Measurements from ENCODE around the gene DNAH8.

The DNAH8 gene

DNA sequence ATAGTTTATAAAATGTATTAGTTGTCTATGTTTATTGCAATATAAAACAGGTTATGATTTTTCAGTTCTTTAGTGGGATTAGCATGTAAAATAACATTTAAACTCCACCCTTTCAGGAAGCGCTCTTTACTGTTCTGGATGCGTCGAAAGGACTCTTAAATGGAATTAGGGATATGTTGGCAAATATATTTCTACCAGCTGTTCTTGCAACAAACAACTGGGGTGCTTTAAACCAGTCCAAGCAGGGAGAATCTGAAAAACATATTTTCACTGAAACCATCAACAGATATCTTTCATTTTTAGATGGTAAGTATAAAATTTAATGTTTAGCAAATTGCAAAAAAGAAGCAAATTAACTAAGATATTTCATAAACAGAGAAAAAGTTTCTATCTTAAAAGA is 21.8 kb downstream of the DNAH8 start:
- Histone ChIP-seq H3K79me1 (ENCODE audit: low read length) (no peaks in the 10 kb centered on the region), H3K27ac (ENCODE audit: low read depth, low read length) (no peak overlapping the region), H4K91ac (ENCODE audit: low read depth, low read length) (no peak overlapping the region), H2BK12ac (ENCODE audit: low read length) (no peak overlapping the region), H3K9me3 (ENCODE audit: insufficient read depth, low read depth, low read length) (no peaks in the 10 kb centered on the region), H3K36me3 (ENCODE audit: control insufficient read depth in 1 of 2, insufficient read depth in 2 of 2, low read length in 2 of 2) (no peaks in the 10 kb centered on the region), H3K4me1 (ENCODE audit: control insufficient read depth in 1 of 2, insufficient read depth in 2 of 2, low read length in 2 of 2) (no peaks in the 10 kb centered on the region), H2AFZ (ENCODE audit: insufficient read depth, low read length, poor library complexity) (no peak overlapping the region), H3K9ac (ENCODE audit: low read length) (no peak overlapping the region), H2AK5ac (ENCODE audit: low read length) (no peak overlapping the region), H4K12ac (ENCODE audit: low read depth, low read length) (no peak overlapping the region), H3K27me3 (ENCODE audit: insufficient read depth, low read length) (no peaks in the 10 kb centered on the region), H4K8ac (ENCODE audit: low read depth, low read length) (no peak overlapping the region), H3K14ac (ENCODE audit: low read length) (no peak overlapping the region), H3K79me2 (ENCODE audit: control insufficient read depth, insufficient read depth, low read length, poor library complexity) (no peaks in the 10 kb centered on the region), H3K4ac (ENCODE audit: low read depth, low read length) (no peak overlapping the region), H3K23ac (ENCODE audit: low read length) (no peak overlapping the region), H3K4me2 (ENCODE audit: low read length) (no peak overlapping the region), H3K4me3 (ENCODE audit: low read depth, low read length) (no peak overlapping the region), H2BK120ac (ENCODE audit: insufficient read depth, low read length, poor library complexity) (no peak overlapping the region), H2BK5ac (ENCODE audit: low read depth, low read length, poor library complexity) (no peak overlapping the region), H3K18ac (ENCODE audit: low read length) (no peak overlapping the region)
- no CpG with 5 or more reads among the region's 3 CpGs for WGBS (ENCODE audit: extremely low coverage, insufficient coverage, insufficient read length)
- no peak for DNase-seq

DNA sequence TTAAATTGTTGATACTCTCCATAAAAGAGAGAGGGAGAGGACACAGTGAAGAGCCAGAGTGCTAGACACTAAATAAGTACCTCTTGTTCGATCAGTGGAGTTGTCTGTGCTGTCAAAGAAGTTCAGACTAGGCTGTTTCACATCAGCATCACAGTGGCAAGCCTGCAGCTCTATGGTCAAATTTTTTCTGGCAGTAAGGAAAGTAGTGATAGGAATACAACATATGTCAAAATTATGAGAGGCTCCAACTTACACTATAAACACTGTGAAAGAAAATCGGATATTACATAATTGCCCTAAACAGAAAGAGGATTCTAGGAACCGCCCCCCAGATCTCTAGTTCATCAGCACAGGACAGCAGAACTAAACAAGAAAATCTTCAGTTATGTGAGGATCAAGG is 23.1 kb downstream of the DNAH8 start:
- no peak overlapping the region for H3K4me2 ChIP-seq (ENCODE audit: low read length)
- H3K4me3 ChIP-seq (ENCODE audit: low read depth, low read length) = no peak overlapping the region
- no peaks in the 10 kb centered on the region for H3K9me3 ChIP-seq (ENCODE audit: insufficient read depth, low read depth, low read length)
- no peaks in the 10 kb centered on the region for H3K4me1 ChIP-seq (ENCODE audit: control insufficient read depth in 1 of 2, insufficient read depth in 2 of 2, low read length in 2 of 2)
- no peak overlapping the region for H3K23ac ChIP-seq (ENCODE audit: low read length)
- no peak for DNase-seq
- H3K14ac ChIP-seq (ENCODE audit: low read length) = no peak overlapping the region
- H3K79me2 ChIP-seq (ENCODE audit: control insufficient read depth, insufficient read depth, low read length, poor library complexity) = no peaks in the 10 kb centered on the region
- H3K4ac ChIP-seq (ENCODE audit: low read depth, low read length) = no peak overlapping the region
- no peaks in the 10 kb centered on the region for H3K79me1 ChIP-seq (ENCODE audit: low read length)
- H4K12ac ChIP-seq (ENCODE audit: low read depth, low read length) = no peak overlapping the region
- H2AFZ ChIP-seq (ENCODE audit: insufficient read depth, low read length, poor library complexity) = no peak overlapping the region
- no peak overlapping the region for H2BK12ac ChIP-seq (ENCODE audit: low read length)
- no peak overlapping the region for H4K8ac ChIP-seq (ENCODE audit: low read depth, low read length)
- no peak overlapping the region for H2AK5ac ChIP-seq (ENCODE audit: low read length)
- no peak overlapping the region for H4K91ac ChIP-seq (ENCODE audit: low read depth, low read length)
- H3K9ac ChIP-seq (ENCODE audit: low read length) = no peak overlapping the region
- H3K36me3 ChIP-seq (ENCODE audit: control insufficient read depth in 1 of 2, insufficient read depth in 2 of 2, low read length in 2 of 2) = no peaks in the 10 kb centered on the region
- H2BK5ac ChIP-seq (ENCODE audit: low read depth, low read length, poor library complexity) = no peak overlapping the region
- no peak overlapping the region for H3K27ac ChIP-seq (ENCODE audit: low read depth, low read length)
- no peaks in the 10 kb centered on the region for H3K27me3 ChIP-seq (ENCODE audit: insufficient read depth, low read length)
- no peak overlapping the region for H3K18ac ChIP-seq (ENCODE audit: low read length)
- no peak overlapping the region for H2BK120ac ChIP-seq (ENCODE audit: insufficient read depth, low read length, poor library complexity)
- WGBS (ENCODE audit: extremely low coverage, insufficient coverage, insufficient read length) = no CpG with 5 or more reads among the region's 3 CpGs

- no peaks in the 10 kb centered on the region for H3K27me3 ChIP-seq (ENCODE audit: insufficient read depth, low read length)
- no peak overlapping the region for H3K27ac ChIP-seq (ENCODE audit: low read depth, low read length)
- H3K9ac ChIP-seq (ENCODE audit: low read length) = no peak overlapping the region
- H4K12ac ChIP-seq (ENCODE audit: low read depth, low read length) = no peak overlapping the region
- H2AFZ ChIP-seq (ENCODE audit: insufficient read depth, low read length, poor library complexity) = no peak overlapping the region
- no peak overlapping the region for H3K4me2 ChIP-seq (ENCODE audit: low read length)
- no peak overlapping the region for H2AK5ac ChIP-seq (ENCODE audit: low read length)
- H3K14ac ChIP-seq (ENCODE audit: low read length) = no peak overlapping the region
- no peak overlapping the region for H3K23ac ChIP-seq (ENCODE audit: low read length)
- H3K36me3 ChIP-seq (ENCODE audit: control insufficient read depth in 1 of 2, insufficient read depth in 2 of 2, low read length in 2 of 2) = no peaks in the 10 kb centered on the region
- H3K4me3 ChIP-seq (ENCODE audit: low read depth, low read length) = no peak overlapping the region
- no peak overlapping the region for H2BK12ac ChIP-seq (ENCODE audit: low read length)
- no peaks in the 10 kb centered on the region for H3K4me1 ChIP-seq (ENCODE audit: control insufficient read depth in 1 of 2, insufficient read depth in 2 of 2, low read length in 2 of 2)
- H2BK5ac ChIP-seq (ENCODE audit: low read depth, low read length, poor library complexity) = no peak overlapping the region
- no peak overlapping the region for H3K18ac ChIP-seq (ENCODE audit: low read length)
- no peaks in the 10 kb centered on the region for H3K79me2 ChIP-seq (ENCODE audit: control insufficient read depth, insufficient read depth, low read length, poor library complexity)
- no peak overlapping the region for H4K91ac ChIP-seq (ENCODE audit: low read depth, low read length)
- H3K4ac ChIP-seq (ENCODE audit: low read depth, low read length) = no peak overlapping the region
- H4K8ac ChIP-seq (ENCODE audit: low read depth, low read length) = no peak overlapping the region
- H2BK120ac ChIP-seq (ENCODE audit: insufficient read depth, low read length, poor library complexity) = no peak overlapping the region
- WGBS (ENCODE audit: extremely low coverage, insufficient coverage, insufficient read length) = no CpG with 5 or more reads among the region's 5 CpGs
- H3K9me3 ChIP-seq (ENCODE audit: insufficient read depth, low read depth, low read length) = no peaks in the 10 kb centered on the region
- no peaks in the 10 kb centered on the region for H3K79me1 ChIP-seq (ENCODE audit: low read length)
- peak in 1 of 2 donors; percentile 33 for DNase-seq
These were observed 24.4 kb downstream of the DNAH8 start for GRCh38 chr6:38739532-38739931.

- no peaks in the 10 kb centered on the region for H3K79me1 ChIP-seq (ENCODE audit: low read length)
- H3K4me3 ChIP-seq (ENCODE audit: low read depth, low read length) = no peak overlapping the region
- no peak overlapping the region for H3K4ac ChIP-seq (ENCODE audit: low read depth, low read length)
- H2AFZ ChIP-seq (ENCODE audit: insufficient read depth, low read length, poor library complexity) = no peak overlapping the region
- H3K36me3 ChIP-seq (ENCODE audit: control insufficient read depth in 1 of 2, insufficient read depth in 2 of 2, low read length in 2 of 2) = no peaks in the 10 kb centered on the region
- no peaks in the 10 kb centered on the region for H3K9me3 ChIP-seq (ENCODE audit: insufficient read depth, low read depth, low read length)
- H2BK12ac ChIP-seq (ENCODE audit: low read length) = no peak overlapping the region
- H4K12ac ChIP-seq (ENCODE audit: low read depth, low read length) = no peak overlapping the region
- no peak overlapping the region for H3K14ac ChIP-seq (ENCODE audit: low read length)
- H2BK5ac ChIP-seq (ENCODE audit: low read depth, low read length, poor library complexity) = no peak overlapping the region
- H3K9ac ChIP-seq (ENCODE audit: low read length) = no peak overlapping the region
- no peak for DNase-seq
- no peak overlapping the region for H3K4me2 ChIP-seq (ENCODE audit: low read length)
- H3K79me2 ChIP-seq (ENCODE audit: control insufficient read depth, insufficient read depth, low read length, poor library complexity) = no peaks in the 10 kb centered on the region
- H3K23ac ChIP-seq (ENCODE audit: low read length) = no peak overlapping the region
- no peaks in the 10 kb centered on the region for H3K27me3 ChIP-seq (ENCODE audit: insufficient read depth, low read length)
- H3K4me1 ChIP-seq (ENCODE audit: control insufficient read depth in 1 of 2, insufficient read depth in 2 of 2, low read length in 2 of 2) = no peaks in the 10 kb centered on the region
- H4K8ac ChIP-seq (ENCODE audit: low read depth, low read length) = no peak overlapping the region
- no peak overlapping the region for H4K91ac ChIP-seq (ENCODE audit: low read depth, low read length)
- H3K27ac ChIP-seq (ENCODE audit: low read depth, low read length) = no peak overlapping the region
- no CpG with 5 or more reads among the region's 1 CpG for WGBS (ENCODE audit: extremely low coverage, insufficient coverage, insufficient read length)
- no peak overlapping the region for H3K18ac ChIP-seq (ENCODE audit: low read length)
- no peak overlapping the region for H2BK120ac ChIP-seq (ENCODE audit: insufficient read depth, low read length, poor library complexity)
- H2AK5ac ChIP-seq (ENCODE audit: low read length) = no peak overlapping the region
These were observed 34.4 kb downstream of the DNAH8 start for GRCh38 chr6:38749473-38749872.

All from trophoblast cell (in vitro differentiated cells and primary cell).